ENCODE results near the gene FIGLA. TPM values are rescaled to one million over a fixed set of nuclear protein-coding genes. Genes with fewer than 3 reads are reported as not detected.
A peak's percentile ranks its signal among the peaks of the same experiment; 100 is the strongest.

The FIGLA gene
- total and polyA plus RNA-seq, 2 of the 8 experiments (the other 6 are each of a cell fraction or from before 2014, with no cell fraction given), result not detected

- H2BK12ac ChIP-seq (ENCODE audit: low read depth, low read length), result peak overlapping the region; percentile 75; the same call in 1 of the 2 replicates
- H3K9ac ChIP-seq (replicated peaks in 1 of 4; ENCODE audit: extremely low read depth in 1 of 4, low read depth in 3 of 4, low read length in 3 of 4), result peak overlapping the region in 1 of 4 experiments; percentile 24; a peak in 1 of 7 replicates
- H3K36me3 ChIP-seq (ENCODE audit: control insufficient read depth in 2 of 4, insufficient read depth in 4 of 4, low read length in 3 of 4), result no peaks in the 10 kb centered on the region
- no peak overlapping the region for H3K23ac ChIP-seq (ENCODE audit: insufficient read length)
- H3K4me2 ChIP-seq (ENCODE audit: insufficient read depth in 1 of 2, low read depth in 2 of 2, low read length in 2 of 2), result peak overlapping the region; percentile 62 to 71
- no peak overlapping the region for H2AFZ ChIP-seq (ENCODE audit: low read length)
- H3K4me1 ChIP-seq (replicated peaks in 1 of 4; ENCODE audit: control insufficient read depth in 3 of 4, insufficient read depth in 4 of 4, low read length in 3 of 4), result peaks cover 38 to 62% (median 52%) of the 10 kb centered on the region in 4 experiments
- peak overlapping the region; percentile 63 for H4K5ac ChIP-seq (ENCODE audit: insufficient read length, low read depth, low read length)
- peak overlapping the region; percentile 35; the same call in 1 of the 2 replicates for H2BK15ac ChIP-seq (ENCODE audit: low read length)
- no peaks in the 10 kb centered on the region; the same call in 1 of the 2 replicates for H3K23me2 ChIP-seq (ENCODE audit: low read depth, low read length)
- FAIRE-seq (peak; percentile 94), DNase-seq (ENCODE audit: low read depth in 1 of 2, low spot score in 2 of 2) (no peak)
- peak overlapping the region in 3 of 4 experiments; percentile 4 to 36 (median 12); a peak in 4 of 8 replicates for H3K4me3 ChIP-seq (ENCODE audit: extremely low read depth in 1 of 4, insufficient read depth in 2 of 4, low read depth in 3 of 4, low read length in 4 of 4)
- H2AK5ac ChIP-seq (ENCODE audit: low read depth, low read length), result peak overlapping the region; percentile 43; the same call in 1 of the 2 replicates
- POLR2A ChIA-PET (ENCODE audit: partially characterized antibody), result interaction anchor here (0.7 to 1.9 kb wide), 6 partner anchors 9 to 32 kb away, joined by 3 to 7 read pairs (median 4); no protein-coding TSS in a partner anchor
- H2BK5ac ChIP-seq (ENCODE audit: low read depth, low read length), result peak overlapping the region; percentile 89; the same call in 1 of the 2 replicates
- no peaks in the 10 kb centered on the region for H3K27me3 ChIP-seq (replicated peaks in 1 of 4; ENCODE audit: control insufficient read depth in 3 of 4, extremely low read depth in 1 of 4, insufficient read depth in 3 of 4, low read length in 3 of 4)
- 13% methylated on average over 6 of the region's 6 CpGs; no CpG with 5 or more reads in 1 of the 2 experiments for WGBS, 2 experiments (ENCODE audit: extremely low coverage in 1 of 2, insufficient coverage in 1 of 2, insufficient read length in 1 of 2, insufficient replicate concordance in 2 of 2, low coverage in 1 of 2, low lambda C conversion rate in 2 of 2, missing lambda C conversion rate in 1 of 2)
- H4K91ac ChIP-seq (replicated peaks; ENCODE audit: insufficient read length, low read length), result peak overlapping the region; percentile 12
- peaks cover 5 to 16% of the 10 kb centered on the region in 2 experiments for H4K20me1 ChIP-seq (replicated peaks in 1 of 2; ENCODE audit: control insufficient read depth in 1 of 2, insufficient read depth in 2 of 2, low read length in 2 of 2)
- CTCF ChIA-PET (ENCODE audit: partially characterized antibody), result interaction anchor here (0.9 to 1.7 kb wide), 8 partner anchors 13 to 47 kb away, joined by 3 to 5 read pairs (median 4); partner anchors contain the start of gene ADD2
- H3K9me3 ChIP-seq (ENCODE audit: insufficient read depth in 2 of 2, low read depth in 1 of 2, low read length in 1 of 2), result no peaks in the 10 kb centered on the region
- H3K79me2 ChIP-seq (ENCODE audit: control insufficient read depth in 1 of 2, insufficient read depth in 2 of 2, low read length in 2 of 2), result peaks cover 20 to 77% of the 10 kb centered on the region in 2 experiments
- no peak overlapping the region for H4K8ac ChIP-seq (ENCODE audit: extremely low read depth, insufficient read depth, low read length)
- peak overlapping the region; percentile 44 for H3K18ac ChIP-seq (ENCODE audit: extremely low read depth, low read length)
- H3K14ac ChIP-seq (ENCODE audit: insufficient read length), result peak overlapping the region; percentile 32
- H3K27ac ChIP-seq (ENCODE audit: low read depth, low read length), result peak overlapping the region; percentile 63
- H3K4ac ChIP-seq (replicated peaks; ENCODE audit: insufficient read length, low read depth, low read length), result peak overlapping the region; percentile 41
- H3K79me1 ChIP-seq (ENCODE audit: low read depth, low read length), result peaks cover 30% of the 10 kb centered on the region
- peak overlapping the region; percentile 98 for H2BK20ac ChIP-seq (ENCODE audit: low read length)
- H2BK120ac ChIP-seq (replicated peaks; ENCODE audit: low read depth, low read length), result peak overlapping the region; percentile 98
- no peak overlapping the region for H3K56ac ChIP-seq (replicated peaks; ENCODE audit: insufficient read length, low read depth, low read length)
- 0 out of 3 replicates have a peak, but pooled peaks of 1 of the 2 experiments have one; percentile 18 for TF ChIP-seq POLR2A (IDR thresholded peaks at IDR 0.05; ENCODE audit: control extremely low read depth in 1 of 2, low read depth in 2 of 2, low read length in 2 of 2)
- peak; percentile 33; the same call in 1 of the 2 replicates for TF ChIP-seq RBBP5 (IDR thresholded peaks at IDR 0.05; ENCODE audit: borderline replicate concordance, low read depth, low read length)
- peak; percentile 57; the same call in 1 of the 2 replicates for TF ChIP-seq TEAD4 (IDR thresholded peaks at IDR 0.05; ENCODE audit: low read depth, low read length)
- no peak for TF ChIP-seq GTF2F1 (IDR thresholded peaks at IDR 0.05; ENCODE audit: borderline replicate concordance, low read depth, low read length)
These were observed 57.4 kb downstream of the FIGLA start for GRCh38 chr2:70732766-70733645.
